HG02885 (cell line): ENCODE results near the gene BTAF1.
"Not testable (repeated sequence)": the region's sequence is repeated elsewhere in the genome, so short reads cannot be mapped to it uniquely, and the experiment has no call there.

Experiments used
- ATAC-seq: cut with Tn5 transposase; IDR thresholded peaks from one replicate; pipeline ENCODE4 v1.9.1; 2021; ENCODE audit warnings: mild to moderate bottlenecking; ENCODE audit not compliant: unreplicated experiment, poor library complexity

The BTAF1 gene

DNA sequence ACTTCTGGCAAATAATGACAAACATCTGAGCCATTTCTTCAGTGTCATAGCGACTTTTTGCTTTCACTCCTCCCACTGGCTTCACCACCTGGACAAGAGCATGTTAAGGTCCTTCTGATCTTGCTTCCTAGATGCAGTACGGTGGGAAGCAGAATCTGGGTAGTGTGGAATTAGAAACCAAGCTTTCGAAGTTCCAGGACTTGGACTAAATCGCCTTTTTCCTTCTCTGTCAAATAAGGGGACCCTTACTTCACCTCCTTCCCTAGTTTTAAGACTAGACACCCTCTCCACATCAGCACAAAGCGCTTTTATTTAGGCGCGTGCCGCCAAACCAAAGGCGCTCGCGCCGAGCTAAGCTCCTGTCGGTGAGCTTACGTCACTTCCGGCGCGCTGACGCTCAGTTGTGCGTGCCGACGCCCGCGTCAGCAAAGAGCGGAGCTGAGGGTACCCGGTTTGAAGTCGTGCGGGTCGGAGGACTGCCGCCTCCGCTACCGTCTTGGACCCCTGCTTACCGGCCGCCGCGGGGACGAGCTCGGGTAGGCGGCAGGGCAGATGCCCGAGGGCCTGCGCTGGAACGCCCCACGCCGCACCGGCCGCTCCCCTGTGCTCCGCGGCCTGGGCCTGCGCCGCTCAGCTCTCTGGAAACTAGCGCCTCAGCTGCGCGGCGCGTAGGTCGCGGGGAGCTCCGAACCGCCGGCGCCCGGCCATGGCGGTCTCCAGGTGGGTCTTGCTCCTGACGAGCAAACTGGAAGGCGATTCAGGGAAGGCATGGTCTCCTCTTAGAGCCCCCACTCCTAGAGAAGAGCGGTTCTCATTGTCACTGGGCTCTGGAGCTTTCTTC lies at the start of gene BTAF1:
TSS of gene BTAF1 (plus strand) at position 400 of the 841 bp plus-strand sequence. CDS start at position 707, 307 bp downstream.
- peak; percentile 99 for ATAC-seq

DNA sequence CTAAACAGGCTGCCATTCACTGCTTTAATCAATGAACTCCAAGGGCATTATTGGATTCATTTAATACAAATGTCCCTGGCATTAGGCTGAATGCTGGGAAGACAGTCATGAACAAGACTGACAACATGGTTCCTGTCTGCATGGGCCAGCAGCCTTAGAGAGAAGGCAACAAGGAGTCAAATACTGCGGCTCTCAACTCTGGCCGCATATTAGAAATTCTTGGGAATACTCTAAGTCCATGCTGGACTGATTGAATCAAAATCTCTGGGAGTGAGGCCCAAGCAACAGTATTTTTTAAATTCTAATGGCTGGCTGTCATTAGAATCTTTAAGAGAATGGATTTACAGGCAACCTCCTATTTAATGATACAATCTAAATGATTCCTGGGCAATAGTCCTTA lies 48.4 kb upstream of the BTAF1 start:
- no peak for ATAC-seq

- ATAC-seq: no peak
These were observed 47.8 kb upstream of the BTAF1 start for GRCh38 chr10:91875779-91876178.

DNA sequence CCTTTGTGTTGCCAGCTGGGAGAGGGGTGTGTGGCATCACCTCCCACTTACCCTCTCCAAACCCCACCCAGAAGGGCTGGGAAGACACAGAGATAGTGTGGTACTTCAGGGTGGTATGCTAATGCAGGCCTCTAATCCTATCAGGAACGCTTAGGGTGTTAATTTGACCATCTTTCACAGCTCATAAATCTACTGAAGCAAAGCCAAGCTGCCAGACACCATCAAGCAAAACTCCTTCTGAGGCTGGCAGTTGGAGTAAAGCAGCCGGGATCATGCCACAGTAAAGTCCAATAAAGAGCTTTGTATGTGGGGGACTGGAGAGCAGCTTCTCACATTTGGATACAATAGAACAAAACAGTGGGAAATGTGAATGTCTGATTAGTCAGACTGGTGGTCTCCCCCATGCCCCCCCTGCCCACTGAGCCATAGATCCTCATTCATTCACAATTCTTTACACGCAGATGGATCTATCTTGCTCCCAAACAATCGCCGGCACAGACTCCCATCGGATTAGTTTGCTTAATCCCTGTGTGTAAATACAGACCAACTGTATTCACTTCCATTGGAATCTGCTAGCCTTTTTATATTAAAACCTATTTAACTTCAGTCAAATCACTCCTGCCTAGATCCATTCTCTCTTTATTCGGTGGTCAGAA lies 43.9 kb upstream of the BTAF1 start:
- ATAC-seq: no peak

DNA sequence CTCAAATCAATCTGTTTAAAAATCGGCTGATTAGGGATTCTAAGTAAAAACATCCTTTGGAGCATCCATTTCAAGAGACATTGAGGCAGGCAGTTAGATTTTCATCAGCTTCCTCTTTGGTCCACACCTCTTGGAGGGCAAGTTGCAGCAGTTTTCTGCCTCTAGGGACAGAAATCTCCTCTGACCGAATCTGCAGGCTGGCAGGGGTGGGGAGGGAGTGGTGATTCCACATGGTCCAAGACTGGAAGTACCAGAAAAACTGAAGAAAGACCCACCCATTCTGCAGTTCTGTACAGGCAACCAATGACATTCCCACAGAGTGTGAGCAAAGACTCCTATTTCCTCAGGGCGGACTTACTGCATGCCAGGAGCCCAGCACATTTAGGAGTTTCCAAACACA lies 43.3 kb upstream of the BTAF1 start:
- ATAC-seq: no peak

DNA sequence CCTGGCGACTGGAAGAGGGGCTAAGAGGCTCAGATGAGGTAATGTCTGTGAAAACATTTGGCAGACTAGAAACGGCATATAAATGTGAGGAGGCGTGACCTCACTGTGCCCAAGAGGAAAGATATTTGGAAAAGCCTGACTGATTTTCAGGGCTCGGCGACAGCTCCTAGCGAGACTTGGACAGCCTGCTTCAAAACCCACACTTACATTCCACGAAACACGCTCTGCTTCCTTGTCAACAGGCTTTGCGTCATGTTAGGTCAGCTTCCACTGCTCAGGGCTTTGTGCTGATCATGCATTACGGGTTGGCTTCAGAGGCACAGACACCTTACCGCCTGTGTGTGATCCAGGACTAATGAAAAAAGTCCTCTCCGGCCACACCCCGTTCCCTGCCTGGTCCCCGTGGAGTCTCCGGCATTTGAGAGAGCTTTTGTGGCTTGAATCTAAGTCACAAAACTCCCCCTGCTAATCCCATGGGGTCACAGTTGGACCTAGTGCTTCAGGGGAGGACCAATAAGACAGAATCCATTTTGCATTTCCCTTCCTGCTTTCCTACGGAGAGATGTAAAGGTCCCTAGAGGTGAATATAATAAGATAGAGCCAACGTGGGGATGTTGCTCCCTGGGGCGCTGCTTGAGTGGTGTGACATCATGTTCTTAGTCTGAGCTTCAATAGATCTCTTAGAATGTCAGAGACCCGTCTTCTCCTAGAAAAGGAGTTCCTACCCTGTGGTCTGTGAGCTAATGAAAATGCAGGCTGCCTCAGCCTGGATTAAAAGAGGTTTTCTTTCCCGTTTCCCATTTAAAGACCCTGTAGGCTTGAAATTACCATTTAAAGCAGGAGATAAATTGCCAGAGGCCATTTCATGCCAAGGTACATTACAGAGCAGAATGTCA lies 39.8 kb upstream of the BTAF1 start:
- ATAC-seq: no peak

- no peak for ATAC-seq
These were observed 39.0 kb upstream of the BTAF1 start for GRCh38 chr10:91884536-91884935.

GRCh38 chr10:91885362-91886079 lies 38.0 kb upstream of the BTAF1 start:
- ATAC-seq: no peak

- ATAC-seq: no peak
These were observed 36.7 kb upstream of the BTAF1 start for GRCh38 chr10:91886954-91887271.

DNA sequence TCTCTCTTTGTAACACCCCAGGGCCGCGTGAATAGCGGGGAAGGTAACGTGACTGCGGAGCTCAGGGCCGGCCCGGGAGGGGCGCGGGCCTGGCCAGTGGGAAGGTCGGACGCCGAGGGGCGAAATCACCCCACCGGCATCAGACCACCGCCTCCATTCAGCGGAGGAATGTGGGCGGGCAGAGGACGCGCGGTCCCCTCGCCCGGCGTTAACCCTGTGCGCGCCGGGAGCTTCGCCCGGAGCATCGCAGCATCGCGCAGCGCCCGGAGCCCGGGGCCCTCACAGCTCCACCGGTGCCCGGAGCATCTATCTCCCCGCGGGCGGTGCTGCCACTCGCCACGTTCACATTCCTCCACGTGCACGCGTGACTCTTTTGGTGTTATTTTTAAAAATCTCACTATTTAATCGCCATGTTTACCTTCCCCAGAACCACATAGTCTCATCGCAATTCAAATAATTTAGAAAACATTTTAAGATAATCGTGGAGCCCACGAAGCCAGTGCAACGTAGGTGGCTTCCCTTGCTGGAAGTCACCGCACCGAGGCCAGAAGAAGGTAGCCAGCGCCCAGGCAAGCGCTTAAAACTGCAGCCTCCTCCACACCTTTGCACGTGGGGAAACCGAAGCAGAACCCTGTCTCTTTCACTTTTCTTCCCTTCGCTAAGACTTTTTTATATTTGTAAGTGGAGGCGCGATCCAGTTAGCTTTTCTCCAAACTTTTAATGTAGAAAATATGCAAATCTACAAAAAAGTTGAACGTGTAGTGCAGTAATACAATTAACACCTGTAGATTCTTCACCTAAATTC lies 36.1 kb upstream of the BTAF1 start:
- ATAC-seq: peak; percentile 58

GRCh38 chr10:91891125-91892001 lies 32.2 kb upstream of the BTAF1 start:
- no peak for ATAC-seq

DNA sequence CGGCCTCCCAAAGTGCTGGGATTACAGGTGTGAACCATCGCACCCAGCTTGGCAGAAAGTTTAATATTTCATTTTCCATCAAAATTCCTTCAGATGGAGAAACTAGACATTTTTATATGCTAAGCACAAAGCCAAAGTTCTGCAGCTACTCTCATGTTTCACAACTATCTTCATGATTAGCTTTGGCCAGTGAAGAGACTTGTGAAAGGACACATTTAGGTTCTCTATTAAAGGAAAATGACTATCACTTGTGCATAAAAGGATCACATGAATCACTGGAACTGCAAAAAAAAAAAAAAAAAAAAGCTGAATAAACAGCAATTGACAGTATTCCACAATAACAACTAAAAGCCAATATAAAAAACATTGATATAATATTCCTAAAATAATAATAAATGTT lies 30.5 kb upstream of the BTAF1 start:
- no peak for ATAC-seq

- ATAC-seq: not testable (repeated sequence)
These were observed 29.3 kb upstream of the BTAF1 start for GRCh38 chr10:91894261-91894685.

GRCh38 chr10:91896212-91896756 lies 27.3 kb upstream of the BTAF1 start:
- ATAC-seq: no peak

DNA sequence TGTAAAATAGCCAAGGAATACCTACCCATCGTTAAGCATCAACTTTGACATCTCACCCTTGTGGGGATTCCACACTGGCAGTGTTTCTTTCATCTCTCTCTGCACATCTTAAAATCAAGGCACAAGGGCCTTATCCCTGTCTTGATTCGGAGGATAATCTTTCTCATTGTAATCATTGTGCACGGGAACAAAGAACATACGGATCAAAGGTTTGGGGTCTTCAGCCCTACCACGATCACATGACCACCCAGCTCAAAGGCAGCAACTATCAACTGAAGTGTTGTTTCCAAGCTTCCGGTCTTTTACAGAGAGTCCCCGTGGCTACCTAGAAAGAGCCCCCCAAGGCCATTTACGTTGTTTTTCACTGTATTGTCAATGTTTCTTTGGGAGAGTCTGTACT lies 26.1 kb upstream of the BTAF1 start:
- no peak for ATAC-seq

DNA sequence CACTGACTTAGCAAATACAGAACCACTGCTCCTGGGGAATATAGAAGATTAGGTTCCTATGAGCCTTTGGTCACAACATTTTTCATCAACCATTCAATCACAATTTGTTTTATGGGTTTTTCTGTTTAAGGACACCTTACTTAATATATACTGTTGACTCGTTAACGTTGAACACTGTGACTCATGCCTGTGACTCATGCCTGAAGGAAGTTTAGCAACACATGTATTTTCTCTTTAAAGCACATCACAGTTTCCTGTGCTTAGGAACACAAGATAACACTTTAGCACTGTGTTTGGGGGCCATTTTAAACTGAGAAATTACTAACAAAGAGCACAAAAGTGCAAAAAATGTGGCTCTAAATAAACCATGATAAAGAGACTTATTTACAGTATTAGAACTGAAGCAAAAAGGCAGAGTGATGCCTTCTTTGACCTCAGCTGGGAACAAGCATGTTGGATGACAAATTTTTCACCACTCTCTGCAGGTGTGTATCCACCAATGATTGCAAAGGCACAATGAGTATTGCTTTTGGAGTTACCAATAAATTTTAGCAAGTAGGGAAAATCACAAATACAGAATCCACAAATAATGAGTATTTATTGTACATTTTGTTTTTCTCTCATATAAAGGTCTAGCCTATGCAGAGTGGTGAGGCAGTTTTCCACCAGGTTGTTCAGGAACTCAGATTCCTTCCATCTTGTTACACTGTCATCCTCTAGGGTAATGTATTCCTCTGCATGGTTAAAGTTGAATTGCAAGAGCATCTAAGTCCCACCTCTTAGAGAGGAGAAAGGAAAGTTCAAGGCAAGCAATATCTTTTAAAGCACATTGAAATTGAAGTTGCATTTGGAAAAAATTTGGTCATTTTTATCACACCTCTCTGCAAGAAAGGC lies 21.5 kb upstream of the BTAF1 start:
- ATAC-seq: no peak

GRCh38 chr10:91907033-91907594 lies 16.5 kb upstream of the BTAF1 start:
- ATAC-seq: no peak
